Measurements from ENCODE around the gene CCDC92.

DNA sequence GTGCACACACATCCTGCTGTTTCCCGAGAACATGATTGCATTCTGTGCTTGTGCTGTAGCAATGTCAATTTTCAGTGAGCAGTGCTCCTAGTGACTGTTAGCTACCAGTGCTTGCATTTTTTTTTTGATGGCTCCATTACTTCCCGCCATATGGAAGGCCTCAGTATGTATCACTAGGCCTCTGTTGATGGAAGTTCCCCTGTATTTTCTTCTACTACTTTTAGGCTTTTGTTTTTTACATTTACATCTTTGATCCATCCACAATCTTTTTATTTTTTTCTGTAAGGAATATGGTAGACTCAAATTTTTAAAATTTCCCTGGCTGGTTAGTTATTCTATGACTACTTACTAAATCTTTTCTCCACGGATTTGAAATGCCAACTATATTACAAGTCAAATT lies 49.5 kb upstream of the CCDC92 start:
- TF ChIP-seq, protein P1, sequence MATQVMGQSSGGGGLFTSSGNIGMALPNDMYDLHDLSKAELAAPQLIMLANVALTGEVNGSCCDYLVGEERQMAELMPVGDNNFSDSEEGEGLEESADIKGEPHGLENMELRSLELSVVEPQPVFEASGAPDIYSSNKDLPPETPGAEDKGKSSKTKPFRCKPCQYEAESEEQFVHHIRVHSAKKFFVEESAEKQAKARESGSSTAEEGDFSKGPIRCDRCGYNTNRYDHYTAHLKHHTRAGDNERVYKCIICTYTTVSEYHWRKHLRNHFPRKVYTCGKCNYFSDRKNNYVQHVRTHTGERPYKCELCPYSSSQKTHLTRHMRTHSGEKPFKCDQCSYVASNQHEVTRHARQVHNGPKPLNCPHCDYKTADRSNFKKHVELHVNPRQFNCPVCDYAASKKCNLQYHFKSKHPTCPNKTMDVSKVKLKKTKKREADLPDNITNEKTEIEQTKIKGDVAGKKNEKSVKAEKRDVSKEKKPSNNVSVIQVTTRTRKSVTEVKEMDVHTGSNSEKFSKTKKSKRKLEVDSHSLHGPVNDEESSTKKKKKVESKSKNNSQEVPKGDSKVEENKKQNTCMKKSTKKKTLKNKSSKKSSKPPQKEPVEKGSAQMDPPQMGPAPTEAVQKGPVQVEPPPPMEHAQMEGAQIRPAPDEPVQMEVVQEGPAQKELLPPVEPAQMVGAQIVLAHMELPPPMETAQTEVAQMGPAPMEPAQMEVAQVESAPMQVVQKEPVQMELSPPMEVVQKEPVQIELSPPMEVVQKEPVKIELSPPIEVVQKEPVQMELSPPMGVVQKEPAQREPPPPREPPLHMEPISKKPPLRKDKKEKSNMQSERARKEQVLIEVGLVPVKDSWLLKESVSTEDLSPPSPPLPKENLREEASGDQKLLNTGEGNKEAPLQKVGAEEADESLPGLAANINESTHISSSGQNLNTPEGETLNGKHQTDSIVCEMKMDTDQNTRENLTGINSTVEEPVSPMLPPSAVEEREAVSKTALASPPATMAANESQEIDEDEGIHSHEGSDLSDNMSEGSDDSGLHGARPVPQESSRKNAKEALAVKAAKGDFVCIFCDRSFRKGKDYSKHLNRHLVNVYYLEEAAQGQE (IDR thresholded peaks at IDR 0.05; ENCODE audit: low read depth) = no peak
- TF ChIP-seq, protein P2, sequence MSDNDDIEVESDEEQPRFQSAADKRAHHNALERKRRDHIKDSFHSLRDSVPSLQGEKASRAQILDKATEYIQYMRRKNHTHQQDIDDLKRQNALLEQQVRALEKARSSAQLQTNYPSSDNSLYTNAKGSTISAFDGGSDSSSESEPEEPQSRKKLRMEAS (IDR thresholded peaks at IDR 0.05) = no peak
- TF ChIP-seq TAF1 (IDR thresholded peaks at IDR 0.05; ENCODE audit: low read depth) (no peak), ZBTB7A (IDR thresholded peaks at IDR 0.05; ENCODE audit: low read depth) (no peak)
